ENCODE data around the gene TMC6. TPM values are rescaled to one million over a fixed set of nuclear protein-coding genes. Genes with fewer than 3 reads are reported as not detected.

Gene TMC6
- total and polyA plus RNA-seq, 2 of the 13 experiments (the other 11 are each of a cell fraction or from before 2014, with no cell fraction given) = 48.4 to 99.1 TPM

GRCh38 chr17:78117027-78117981 lies 11.3 kb downstream of the TMC6 start (continued):
- no peak for TF ChIP-seq ZBTB21 (CRISPR knock-in tag; IDR thresholded peaks at IDR 0.05)
- peak; percentile 58 for TF ChIP-seq IKZF4 (CRISPR knock-in tag; IDR thresholded peaks at IDR 0.05; ENCODE audit: borderline replicate concordance, low read depth, not compliant biosample characterization)
- TF ChIP-seq ZBTB38 (CRISPR knock-in tag; IDR thresholded peaks at IDR 0.05) = peak; percentile 82
- TF ChIP-seq TBX3 (IDR thresholded peaks at IDR 0.05; ENCODE audit: borderline replicate concordance) = no peak
- TF ChIP-seq ZNF710 (CRISPR knock-in tag; IDR thresholded peaks at IDR 0.05; ENCODE audit: borderline replicate concordance) = no peak
- no peak for TF ChIP-seq MIER2 (CRISPR knock-in tag; IDR thresholded peaks at IDR 0.05)
- no peak for TF ChIP-seq IKZF1 (IDR thresholded peaks at IDR 0.05)
- no peak for TF ChIP-seq ZC3H4 (CRISPR knock-in tag; IDR thresholded peaks at IDR 0.05; ENCODE audit: borderline replicate concordance)
- TF ChIP-seq RBM39 (IDR thresholded peaks at IDR 0.05; ENCODE audit: low read depth, low read length, poor library complexity, severe bottlenecking) = peak; percentile 8
- no peak for TF ChIP-seq FIP1L1 (IDR thresholded peaks at IDR 0.05; ENCODE audit: borderline replicate concordance, insufficient read depth, low read depth, low read length)
- no peak for TF ChIP-seq HMGA1 (CRISPR knock-in tag; conservative IDR thresholded peaks at IDR 0.05)
- no peak for TF ChIP-seq ZNF550 (CRISPR knock-in tag; IDR thresholded peaks at IDR 0.05; ENCODE audit: borderline replicate concordance)
- no peak for TF ChIP-seq ZNF441 (CRISPR knock-in tag; IDR thresholded peaks at IDR 0.05; ENCODE audit: borderline replicate concordance)
- no peak for TF ChIP-seq DDIT3 (CRISPR knock-in tag; IDR thresholded peaks at IDR 0.05)
- no peak for TF ChIP-seq ZBTB46 (CRISPR knock-in tag; IDR thresholded peaks at IDR 0.05; ENCODE audit: borderline replicate concordance)
- TF ChIP-seq TRIM24 (CRISPR knock-in tag; IDR thresholded peaks at IDR 0.05) = no peak
- no peak for TF ChIP-seq SOX13 (IDR thresholded peaks at IDR 0.05)
- TF ChIP-seq SOX13 (CRISPR knock-in tag; conservative IDR thresholded peaks at IDR 0.05 in 1 of 2, IDR thresholded peaks at IDR 0.05 in 1 of 2) = 0 out of 4 replicates have a peak, but pooled peaks of 1 of the 2 experiments have one; percentile 4
- TF ChIP-seq ATF3 (CRISPR knock-in tag; IDR thresholded peaks at IDR 0.05) = no peak

Data from HepG2 (cell line).